Smooth muscle cell (in vitro differentiated cells): ENCODE measurements around the gene TMEM117. TPM values are rescaled to one million over a fixed set of nuclear protein-coding genes. Genes with fewer than 3 reads are reported as not detected.

Experiments used
- DNase-seq: peaks from one replicate; lab custom pipeline; 2025; ENCODE audit not compliant: unreplicated experiment; lab: John Stamatoyannopoulos, UW
- H2AFZ ChIP-seq: fragments of 200-600 bp; sonication (generic); 2 replicates; pipeline ENCODE4 v1.6.0; 2016; ENCODE audit warnings: antibody characterized with exemption, low read depth, mild to moderate bottlenecking
- H3F3A ChIP-seq: fragments of 200-600 bp; sonication (generic); 2 replicates; pipeline ENCODE4 v1.6.0; 2017; ENCODE audit warnings: antibody characterized with exemption, low read depth
- H3K27ac ChIP-seq: fragments of 200-600 bp; sonication (generic); 2 replicates; pipeline ENCODE4 v1.5.1; 2016; ENCODE audit warnings: low read depth, mild to moderate bottlenecking
- H3K27me3 ChIP-seq: fragments of 200-600 bp; sonication (generic); 2 replicates; pipeline ENCODE4 v1.6.1; 2016; ENCODE audit warnings: low read depth, mild to moderate bottlenecking
- H3K36me3 ChIP-seq: fragments of 200-600 bp; sonication (generic); 2 replicates; pipeline ENCODE4 v1.5.1; 2016; ENCODE audit warnings: low read depth
- H3K4me1 ChIP-seq: fragments of 200-600 bp; sonication (generic); 2 replicates; pipeline ENCODE4 v1.5.1; 2016; ENCODE audit warnings: low read depth
- H3K4me2 ChIP-seq: fragments of 200-600 bp; sonication (generic); 2 replicates; pipeline ENCODE4 v1.6.0; 2016; ENCODE audit warnings: mild to moderate bottlenecking
- H3K4me3 ChIP-seq: fragments of 200-600 bp; sonication (generic); 2 replicates; pipeline ENCODE4 v1.5.1; 2016; ENCODE audit warnings: mild to moderate bottlenecking
- H3K79me2 ChIP-seq: fragments of 200-600 bp; sonication (generic); 2 replicates; pipeline ENCODE4 v1.6.0; 2016; ENCODE audit warnings: low read depth, mild to moderate bottlenecking
- H3K9ac ChIP-seq: fragments of 200-600 bp; sonication (generic); 2 replicates; pipeline ENCODE4 v1.6.0; 2016; ENCODE audit warnings: low read depth
- H3K9me3 ChIP-seq: fragments of 200-600 bp; sonication (generic); replicated peaks from 2 replicates; pipeline ENCODE4 v1.5.1; 2016; ENCODE audit warnings: low read depth
- H4K20me1 ChIP-seq: fragments of 200-600 bp; sonication (generic); 2 replicates; pipeline ENCODE4 v1.6.0; 2016; ENCODE audit warnings: low read depth
- CTCF ChIP-seq: fragments of 200-600 bp; sonication (generic); IDR thresholded peaks from 2 replicates; pipeline ENCODE4 v1.5.1; 2017; ENCODE audit warnings: borderline replicate concordance, mild to moderate bottlenecking, antibody characterized with exemption; ENCODE audit not compliant: insufficient read depth, poor library complexity, severe bottlenecking
- WGBS: methylation state at CpG from one replicate; pipeline ENCODE4 v1.1.7; 2016; ENCODE audit warnings: low lambda C conversion rate; 5-methylcytosine and 5-hydroxymethylcytosine counted together
- polyA plus RNA-seq: library from polyadenylated mRNA; unstranded; fragments of >200 nt; fragmentation: Nextera tagmentation; extraction: Ambion mirVana; gene quantifications from 2 replicates; pipeline ENCODE4 v1.2.1, GENCODE V29; 2016
- total RNA-seq: library from RNA; depleted of rRNA; stranded (reverse); fragments of >200 nt; gene quantifications from 2 replicates; pipeline ENCODE4 v1.2.3, GENCODE V29; 2014

Gene TMEM117
- total and polyA plus RNA-seq, 2 experiments from 2014 or later: 13.0 to 38.9 TPM

GRCh38 chr12:44077294-44077693, 241.4 kb downstream of the TMEM117 start:
- DNase-seq: no peak
- Histone ChIP-seq H3K9me3 (no peaks in the 10 kb centered on the region), H3K4me2 (no peak overlapping the region), H4K20me1 (no peaks in the 10 kb centered on the region), H3K79me2 (no peaks in the 10 kb centered on the region), H3K4me1 (no peaks in the 10 kb centered on the region), H3K27ac (no peak overlapping the region), H3K4me3 (no peak overlapping the region), H3F3A (no peaks in the 10 kb centered on the region), H3K36me3 (no peaks in the 10 kb centered on the region), H2AFZ (no peak overlapping the region), H3K9ac (no peak overlapping the region), H3K27me3 (no peaks in the 10 kb centered on the region)
- 61% methylated on average over 2 of the region's 2 CpGs for WGBS
- TF ChIP-seq CTCF: no peak

GRCh38 chr12:44078273-44078672, 242.4 kb downstream of the TMEM117 start:
- Histone ChIP-seq H3K4me3 (no peak overlapping the region), H3K4me1 (no peaks in the 10 kb centered on the region), H3K27ac (no peak overlapping the region), H3K9ac (no peak overlapping the region), H3K9me3 (no peaks in the 10 kb centered on the region), H2AFZ (no peak overlapping the region), H3K36me3 (no peaks in the 10 kb centered on the region), H3K79me2 (no peaks in the 10 kb centered on the region), H3F3A (no peaks in the 10 kb centered on the region), H3K27me3 (no peaks in the 10 kb centered on the region), H4K20me1 (no peaks in the 10 kb centered on the region), H3K4me2 (no peak overlapping the region)
- DNase-seq: no peak
- no peak for TF ChIP-seq CTCF
- WGBS: 86% methylated on average over 4 of the region's 4 CpGs

- no peak overlapping the region for H3K9ac ChIP-seq
- H3K4me3 ChIP-seq: no peak overlapping the region
- no peaks in the 10 kb centered on the region for H3K9me3 ChIP-seq
- no peak overlapping the region for H2AFZ ChIP-seq
- H3K4me2 ChIP-seq: no peak overlapping the region
- H4K20me1 ChIP-seq: no peaks in the 10 kb centered on the region
- no peaks in the 10 kb centered on the region for H3K4me1 ChIP-seq
- no peaks in the 10 kb centered on the region for H3K36me3 ChIP-seq
- TF ChIP-seq CTCF: no peak
- no peak for DNase-seq
- 94% methylated on average over 1 of the region's 1 CpG for WGBS
- H3K79me2 ChIP-seq: no peaks in the 10 kb centered on the region
- no peaks in the 10 kb centered on the region for H3K27me3 ChIP-seq
- no peaks in the 10 kb centered on the region for H3F3A ChIP-seq
- H3K27ac ChIP-seq: no peak overlapping the region
Observed at GRCh38 chr12:44088647-44089046, 252.8 kb downstream of the TMEM117 start.

GRCh38 chr12:44091948-44092606, 256.2 kb downstream of the TMEM117 start:
- no peaks in the 10 kb centered on the region for H3K79me2 ChIP-seq
- DNase-seq: no peak
- H3K4me2 ChIP-seq: no peak overlapping the region
- no peak overlapping the region for H3K4me3 ChIP-seq
- no peak for TF ChIP-seq CTCF
- H2AFZ ChIP-seq: no peak overlapping the region
- H3F3A ChIP-seq: no peaks in the 10 kb centered on the region
- WGBS: 97% methylated on average over 3 of the region's 3 CpGs
- no peaks in the 10 kb centered on the region for H3K4me1 ChIP-seq
- no peak overlapping the region for H3K9ac ChIP-seq
- no peaks in the 10 kb centered on the region for H4K20me1 ChIP-seq
- no peaks in the 10 kb centered on the region for H3K36me3 ChIP-seq
- H3K27ac ChIP-seq: no peak overlapping the region
- H3K9me3 ChIP-seq: no peaks in the 10 kb centered on the region
- no peaks in the 10 kb centered on the region for H3K27me3 ChIP-seq
